SK-N-MC (cell line): ENCODE results near the gene ZFR.

Source experiments
- EZH2 ChIP-seq: fragments of 200-600 bp; sonication (generic); IDR thresholded peaks from one replicate; pipeline ENCODE4 v1.6.1; 2017; ENCODE audit warnings: antibody characterized with exemption
- FOXP2 ChIP-seq: optimal IDR thresholded peaks from 2 replicates; pipeline ENCODE3; 2011; ENCODE audit warnings: mild to moderate bottlenecking, moderate library complexity; ENCODE audit not compliant: insufficient read depth; ENCODE audit errors: extremely low read length, control extremely low read depth
- POLR2AphosphoS5 ChIP-seq: IDR thresholded peaks from 2 replicates; pipeline ENCODE4 v1.6.1; 2012; ENCODE audit warnings: mild to moderate bottlenecking, low read depth, low read length, borderline replicate concordance

DNA sequence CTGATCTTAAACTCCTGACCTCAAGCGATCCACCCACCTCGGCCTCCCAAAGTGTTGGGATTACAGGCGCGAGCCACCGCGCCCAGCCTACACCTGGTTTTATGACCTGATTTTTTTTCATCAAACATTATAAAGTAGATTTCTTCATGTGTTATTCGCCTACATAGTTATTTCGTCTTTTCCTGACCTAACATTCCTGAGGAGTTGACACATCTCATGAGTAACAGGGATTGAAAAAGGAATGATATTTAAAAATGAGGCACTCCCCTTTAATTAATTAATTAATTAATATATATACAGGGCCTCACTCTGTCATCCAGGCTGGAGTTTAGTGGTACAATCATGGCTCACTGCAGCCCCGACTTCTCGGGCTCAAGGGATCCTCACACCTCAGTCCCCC lies 111.6 kb downstream of the ZFR start:
- no peak for TF ChIP-seq EZH2
- no peak for TF ChIP-seq POLR2AphosphoS5
- no peak for TF ChIP-seq FOXP2
